ENCODE measurements around the gene RSPH6A.

Gene RSPH6A

DNA sequence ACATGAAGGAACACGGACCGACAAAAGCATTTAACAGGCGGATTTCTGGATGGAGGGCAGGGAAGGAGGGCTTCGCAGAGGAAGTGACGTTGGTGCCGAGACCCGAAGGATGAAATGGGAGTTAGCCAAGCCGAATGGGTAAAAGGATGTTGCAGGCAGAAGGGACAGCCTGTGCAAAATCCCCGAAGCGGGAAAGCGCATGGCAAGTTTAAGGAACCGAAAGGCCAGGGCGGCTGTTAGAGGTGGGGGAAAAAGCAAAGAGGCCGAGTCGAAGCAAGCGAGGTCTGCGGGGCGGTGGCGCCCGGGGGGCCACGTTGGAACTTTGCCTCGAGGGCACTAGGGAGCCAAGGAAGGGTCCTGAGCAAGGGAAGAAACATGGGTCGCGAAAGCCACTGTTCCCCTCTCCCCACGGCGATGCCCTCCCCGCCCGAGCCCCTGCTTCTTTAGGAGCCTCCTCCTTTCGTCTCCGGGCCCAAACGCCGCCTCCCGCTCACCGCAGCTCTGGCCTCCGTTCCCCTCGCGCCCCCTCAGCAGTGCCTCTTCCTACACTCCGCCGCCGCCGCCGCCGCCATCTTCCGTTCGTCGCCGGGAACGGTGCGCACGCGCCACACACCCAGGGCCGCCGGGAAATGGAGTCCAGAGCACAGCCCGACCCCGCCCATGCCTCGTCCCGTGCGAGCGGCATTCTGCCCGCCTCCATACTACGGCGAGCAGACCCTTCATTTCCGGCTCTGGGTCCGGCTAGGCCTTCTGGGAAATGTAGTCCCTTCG is 47.6 kb upstream of the RSPH6A start, which contains the start of gene SYMPK (continued):
- TF ChIP-seq ZNF223 (tag by site-specific recombination; IDR thresholded peaks at IDR 0.05) (no peak), ZNF155 (tag by site-specific recombination; IDR thresholded peaks at IDR 0.05) (no peak), ZNF530 (tag by site-specific recombination; IDR thresholded peaks at IDR 0.05; ENCODE audit: low read depth) (no peak), ZNF664 (tag by site-specific recombination; IDR thresholded peaks at IDR 0.05) (no peak), ZNF266 (tag by site-specific recombination; IDR thresholded peaks at IDR 0.05; ENCODE audit: low read depth) (no peak), ZNF157 (tag by site-specific recombination; IDR thresholded peaks at IDR 0.05) (no peak), ZNF19 (tag by site-specific recombination; IDR thresholded peaks at IDR 0.05; ENCODE audit: low read depth) (no peak), ZNF558 (tag by site-specific recombination; IDR thresholded peaks at IDR 0.05) (peak; percentile 95), SCRT2 (tag by site-specific recombination; IDR thresholded peaks at IDR 0.05) (no peak; the same call in 1 of the 2 replicates), ZNF202 (tag by site-specific recombination; IDR thresholded peaks at IDR 0.05; ENCODE audit: borderline replicate concordance) (no peak), ZNF843 (tag by site-specific recombination; IDR thresholded peaks at IDR 0.05) (peak; percentile 27; the same call in 1 of the 2 replicates), ZNF707 (tag by site-specific recombination; IDR thresholded peaks at IDR 0.05) (no peak), ZNF140 (tag by site-specific recombination; IDR thresholded peaks at IDR 0.05) (no peak), ZSCAN23 (tag by site-specific recombination; IDR thresholded peaks at IDR 0.05) (0 out of 2 replicates have a peak, but pooled peaks have one; percentile 24), ZNF529 (tag by site-specific recombination; IDR thresholded peaks at IDR 0.05; ENCODE audit: insufficient replicate concordance) (no peak), ZNF23 (tag by site-specific recombination; IDR thresholded peaks at IDR 0.05; ENCODE audit: borderline replicate concordance) (no peak), ZNF114 (tag by site-specific recombination; IDR thresholded peaks at IDR 0.05) (no peak), ZNF629 (tag by site-specific recombination; IDR thresholded peaks at IDR 0.05) (peak; percentile 74), REPIN1 (tag by site-specific recombination; IDR thresholded peaks at IDR 0.05; ENCODE audit: low read depth) (peak; percentile 80; the same call in 1 of the 2 replicates), ZNF571 (tag by site-specific recombination; IDR thresholded peaks at IDR 0.05) (no peak), ZNF248 (tag by site-specific recombination; IDR thresholded peaks at IDR 0.05) (no peak)
- TF ChIP-seq, protein P1, sequence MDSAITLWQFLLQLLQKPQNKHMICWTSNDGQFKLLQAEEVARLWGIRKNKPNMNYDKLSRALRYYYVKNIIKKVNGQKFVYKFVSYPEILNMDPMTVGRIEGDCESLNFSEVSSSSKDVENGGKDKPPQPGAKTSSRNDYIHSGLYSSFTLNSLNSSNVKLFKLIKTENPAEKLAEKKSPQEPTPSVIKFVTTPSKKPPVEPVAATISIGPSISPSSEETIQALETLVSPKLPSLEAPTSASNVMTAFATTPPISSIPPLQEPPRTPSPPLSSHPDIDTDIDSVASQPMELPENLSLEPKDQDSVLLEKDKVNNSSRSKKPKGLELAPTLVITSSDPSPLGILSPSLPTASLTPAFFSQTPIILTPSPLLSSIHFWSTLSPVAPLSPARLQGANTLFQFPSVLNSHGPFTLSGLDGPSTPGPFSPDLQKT (IDR thresholded peaks at IDR 0.05; ENCODE audit: borderline replicate concordance, low read depth, low read length), result no peak; the same call in 1 of the 2 replicates
- TF ChIP-seq, protein P2, sequence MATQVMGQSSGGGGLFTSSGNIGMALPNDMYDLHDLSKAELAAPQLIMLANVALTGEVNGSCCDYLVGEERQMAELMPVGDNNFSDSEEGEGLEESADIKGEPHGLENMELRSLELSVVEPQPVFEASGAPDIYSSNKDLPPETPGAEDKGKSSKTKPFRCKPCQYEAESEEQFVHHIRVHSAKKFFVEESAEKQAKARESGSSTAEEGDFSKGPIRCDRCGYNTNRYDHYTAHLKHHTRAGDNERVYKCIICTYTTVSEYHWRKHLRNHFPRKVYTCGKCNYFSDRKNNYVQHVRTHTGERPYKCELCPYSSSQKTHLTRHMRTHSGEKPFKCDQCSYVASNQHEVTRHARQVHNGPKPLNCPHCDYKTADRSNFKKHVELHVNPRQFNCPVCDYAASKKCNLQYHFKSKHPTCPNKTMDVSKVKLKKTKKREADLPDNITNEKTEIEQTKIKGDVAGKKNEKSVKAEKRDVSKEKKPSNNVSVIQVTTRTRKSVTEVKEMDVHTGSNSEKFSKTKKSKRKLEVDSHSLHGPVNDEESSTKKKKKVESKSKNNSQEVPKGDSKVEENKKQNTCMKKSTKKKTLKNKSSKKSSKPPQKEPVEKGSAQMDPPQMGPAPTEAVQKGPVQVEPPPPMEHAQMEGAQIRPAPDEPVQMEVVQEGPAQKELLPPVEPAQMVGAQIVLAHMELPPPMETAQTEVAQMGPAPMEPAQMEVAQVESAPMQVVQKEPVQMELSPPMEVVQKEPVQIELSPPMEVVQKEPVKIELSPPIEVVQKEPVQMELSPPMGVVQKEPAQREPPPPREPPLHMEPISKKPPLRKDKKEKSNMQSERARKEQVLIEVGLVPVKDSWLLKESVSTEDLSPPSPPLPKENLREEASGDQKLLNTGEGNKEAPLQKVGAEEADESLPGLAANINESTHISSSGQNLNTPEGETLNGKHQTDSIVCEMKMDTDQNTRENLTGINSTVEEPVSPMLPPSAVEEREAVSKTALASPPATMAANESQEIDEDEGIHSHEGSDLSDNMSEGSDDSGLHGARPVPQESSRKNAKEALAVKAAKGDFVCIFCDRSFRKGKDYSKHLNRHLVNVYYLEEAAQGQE (tag by site-specific recombination; IDR thresholded peaks at IDR 0.05), result no peak
- TF ChIP-seq, protein P3, sequence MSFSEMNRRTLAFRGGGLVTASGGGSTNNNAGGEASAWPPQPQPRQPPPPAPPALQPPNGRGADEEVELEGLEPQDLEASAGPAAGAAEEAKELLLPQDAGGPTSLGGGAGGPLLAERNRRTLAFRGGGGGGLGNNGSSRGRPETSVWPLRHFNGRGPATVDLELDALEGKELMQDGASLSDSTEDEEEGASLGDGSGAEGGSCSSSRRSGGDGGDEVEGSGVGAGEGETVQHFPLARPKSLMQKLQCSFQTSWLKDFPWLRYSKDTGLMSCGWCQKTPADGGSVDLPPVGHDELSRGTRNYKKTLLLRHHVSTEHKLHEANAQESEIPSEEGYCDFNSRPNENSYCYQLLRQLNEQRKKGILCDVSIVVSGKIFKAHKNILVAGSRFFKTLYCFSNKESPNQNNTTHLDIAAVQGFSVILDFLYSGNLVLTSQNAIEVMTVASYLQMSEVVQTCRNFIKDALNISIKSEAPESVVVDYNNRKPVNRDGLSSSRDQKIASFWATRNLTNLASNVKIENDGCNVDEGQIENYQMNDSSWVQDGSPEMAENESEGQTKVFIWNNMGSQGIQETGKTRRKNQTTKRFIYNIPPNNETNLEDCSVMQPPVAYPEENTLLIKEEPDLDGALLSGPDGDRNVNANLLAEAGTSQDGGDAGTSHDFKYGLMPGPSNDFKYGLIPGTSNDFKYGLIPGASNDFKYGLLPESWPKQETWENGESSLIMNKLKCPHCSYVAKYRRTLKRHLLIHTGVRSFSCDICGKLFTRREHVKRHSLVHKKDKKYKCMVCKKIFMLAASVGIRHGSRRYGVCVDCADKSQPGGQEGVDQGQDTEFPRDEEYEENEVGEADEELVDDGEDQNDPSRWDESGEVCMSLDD (tag by site-specific recombination; IDR thresholded peaks at IDR 0.05), result peak; percentile 72
- TF ChIP-seq, protein P4, sequence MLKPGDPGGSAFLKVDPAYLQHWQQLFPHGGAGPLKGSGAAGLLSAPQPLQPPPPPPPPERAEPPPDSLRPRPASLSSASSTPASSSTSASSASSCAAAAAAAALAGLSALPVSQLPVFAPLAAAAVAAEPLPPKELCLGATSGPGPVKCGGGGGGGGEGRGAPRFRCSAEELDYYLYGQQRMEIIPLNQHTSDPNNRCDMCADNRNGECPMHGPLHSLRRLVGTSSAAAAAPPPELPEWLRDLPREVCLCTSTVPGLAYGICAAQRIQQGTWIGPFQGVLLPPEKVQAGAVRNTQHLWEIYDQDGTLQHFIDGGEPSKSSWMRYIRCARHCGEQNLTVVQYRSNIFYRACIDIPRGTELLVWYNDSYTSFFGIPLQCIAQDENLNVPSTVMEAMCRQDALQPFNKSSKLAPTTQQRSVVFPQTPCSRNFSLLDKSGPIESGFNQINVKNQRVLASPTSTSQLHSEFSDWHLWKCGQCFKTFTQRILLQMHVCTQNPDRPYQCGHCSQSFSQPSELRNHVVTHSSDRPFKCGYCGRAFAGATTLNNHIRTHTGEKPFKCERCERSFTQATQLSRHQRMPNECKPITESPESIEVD (tag by site-specific recombination; IDR thresholded peaks at IDR 0.05), result no peak
- TF ChIP-seq, protein P5, sequence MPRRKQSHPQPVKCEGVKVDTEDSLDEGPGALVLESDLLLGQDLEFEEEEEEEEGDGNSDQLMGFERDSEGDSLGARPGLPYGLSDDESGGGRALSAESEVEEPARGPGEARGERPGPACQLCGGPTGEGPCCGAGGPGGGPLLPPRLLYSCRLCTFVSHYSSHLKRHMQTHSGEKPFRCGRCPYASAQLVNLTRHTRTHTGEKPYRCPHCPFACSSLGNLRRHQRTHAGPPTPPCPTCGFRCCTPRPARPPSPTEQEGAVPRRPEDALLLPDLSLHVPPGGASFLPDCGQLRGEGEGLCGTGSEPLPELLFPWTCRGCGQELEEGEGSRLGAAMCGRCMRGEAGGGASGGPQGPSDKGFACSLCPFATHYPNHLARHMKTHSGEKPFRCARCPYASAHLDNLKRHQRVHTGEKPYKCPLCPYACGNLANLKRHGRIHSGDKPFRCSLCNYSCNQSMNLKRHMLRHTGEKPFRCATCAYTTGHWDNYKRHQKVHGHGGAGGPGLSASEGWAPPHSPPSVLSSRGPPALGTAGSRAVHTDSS (tag by site-specific recombination; IDR thresholded peaks at IDR 0.05), result no peak

All from HEK293 (cell line).